GM19324 (cell line): ENCODE measurements around the gene MYO10.
"Not testable (repeated sequence)": the region's sequence is repeated elsewhere in the genome, so short reads cannot be mapped to it uniquely, and the experiment has no call there.

Source experiments
- ATAC-seq: cut with Tn5 transposase; IDR thresholded peaks from one replicate; pipeline ENCODE4 v1.9.1; 2021; ENCODE audit warnings: mild to moderate bottlenecking, moderate library complexity; ENCODE audit not compliant: unreplicated experiment, low FRiP score

MYO10 gene

DNA sequence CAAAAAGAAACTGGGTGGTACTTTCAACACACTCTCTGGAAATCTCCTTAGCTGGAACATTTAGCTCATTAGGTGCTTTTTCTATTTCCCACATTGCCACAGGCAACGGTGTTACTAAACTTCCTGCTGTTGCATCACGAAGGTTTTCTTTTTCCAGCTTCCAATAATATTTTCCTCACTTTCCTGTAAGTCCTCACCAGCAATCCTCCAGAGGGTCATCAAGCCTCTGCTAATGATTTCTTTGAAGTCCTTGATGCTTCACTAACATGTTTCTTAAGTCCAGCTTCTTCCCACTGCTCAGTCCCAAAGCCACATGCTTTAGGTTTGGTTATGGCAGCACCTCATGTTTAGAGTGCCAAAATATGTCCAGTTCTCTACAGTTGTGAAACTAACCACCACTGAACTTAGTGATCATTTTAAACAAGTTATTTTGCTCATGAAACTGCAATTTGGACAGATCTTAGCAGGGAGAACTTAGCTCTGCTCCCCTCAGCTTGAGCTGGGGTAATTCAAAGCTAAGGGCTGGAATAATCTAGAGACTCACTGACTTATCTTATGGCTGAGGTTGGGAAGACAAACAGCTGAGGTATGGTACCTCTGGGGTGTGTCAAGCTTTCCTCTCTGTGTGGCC lies 279.4 kb downstream of the MYO10 start:
- no peak for ATAC-seq

- no peak for ATAC-seq
Observed at GRCh38 chr5:16654647-16655334, 281.3 kb downstream of the MYO10 start.

DNA sequence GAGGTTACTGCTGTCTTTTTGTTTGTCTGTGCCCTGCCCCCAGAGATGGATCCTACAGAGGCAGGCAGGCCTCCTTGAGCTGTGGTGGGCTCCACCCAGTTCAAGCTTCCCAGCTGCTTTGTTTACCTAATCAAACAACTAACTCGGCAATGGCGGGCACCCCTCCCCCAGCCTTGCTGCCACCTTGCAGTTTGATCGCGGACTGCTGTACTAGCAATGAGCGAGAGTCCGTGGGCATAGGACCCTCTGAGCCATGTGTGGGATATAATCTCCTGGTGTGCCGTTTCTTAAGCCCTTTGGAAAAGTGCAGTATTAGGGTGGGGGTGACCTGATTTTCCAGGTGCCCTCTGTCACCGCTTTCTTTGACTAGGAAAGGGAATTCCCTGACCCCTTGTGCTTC lies 287.3 kb downstream of the MYO10 start:
- ATAC-seq, result not testable (repeated sequence)

DNA sequence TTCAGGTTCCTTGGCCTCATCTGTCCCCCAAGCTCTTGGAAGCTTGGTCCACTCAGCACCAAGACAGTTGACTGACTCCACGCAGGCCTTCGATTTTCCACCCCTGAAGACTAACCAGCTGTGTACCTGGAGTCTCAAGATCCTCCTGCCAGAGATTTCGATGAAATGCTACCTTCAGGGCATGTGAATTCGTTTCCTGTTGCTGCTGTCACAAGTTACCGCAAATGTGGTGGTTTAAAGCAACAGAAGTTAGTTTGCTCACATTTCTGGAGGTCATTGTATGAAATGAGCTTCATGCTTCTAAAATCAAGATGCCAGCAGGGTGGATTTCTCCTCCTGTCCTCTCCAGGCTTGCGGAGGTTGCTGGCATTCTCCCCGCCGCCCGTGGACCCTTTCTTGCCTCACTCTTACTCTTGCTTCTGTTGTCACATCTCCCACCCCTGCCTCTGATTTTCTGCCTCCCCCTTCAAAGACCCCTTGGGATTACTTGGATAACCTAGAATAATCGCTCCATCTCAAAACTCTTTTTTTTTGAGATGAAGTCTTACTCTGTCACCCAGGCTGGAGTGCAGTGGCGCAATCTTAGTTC lies 291.7 kb downstream of the MYO10 start:
- no peak for ATAC-seq

- ATAC-seq, result no peak
Observed at GRCh38 chr5:16642867-16643266, 293.2 kb downstream of the MYO10 start.

DNA sequence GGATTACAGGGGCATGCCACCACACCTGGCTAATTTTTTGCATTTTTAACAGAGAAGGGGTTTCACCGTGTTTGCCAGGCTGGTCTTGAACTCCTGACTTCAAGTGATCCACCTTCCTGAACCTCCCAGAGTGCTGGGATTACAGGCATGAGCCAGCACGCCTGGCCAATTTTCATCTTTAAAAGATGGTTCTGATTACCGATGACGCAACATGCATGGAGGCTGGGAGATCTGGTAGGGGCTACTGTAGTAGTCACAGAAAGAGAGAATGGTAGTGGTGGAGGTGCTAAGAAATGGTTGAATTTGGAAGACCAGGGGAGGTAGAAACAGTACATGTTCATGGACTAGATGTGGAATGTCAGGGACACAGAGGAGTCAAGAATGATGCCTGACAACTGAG lies 296.9 kb downstream of the MYO10 start:
- ATAC-seq, result no peak

GRCh38 chr5:16628376-16628775 lies 307.7 kb downstream of the MYO10 start:
- ATAC-seq, result no peak

DNA sequence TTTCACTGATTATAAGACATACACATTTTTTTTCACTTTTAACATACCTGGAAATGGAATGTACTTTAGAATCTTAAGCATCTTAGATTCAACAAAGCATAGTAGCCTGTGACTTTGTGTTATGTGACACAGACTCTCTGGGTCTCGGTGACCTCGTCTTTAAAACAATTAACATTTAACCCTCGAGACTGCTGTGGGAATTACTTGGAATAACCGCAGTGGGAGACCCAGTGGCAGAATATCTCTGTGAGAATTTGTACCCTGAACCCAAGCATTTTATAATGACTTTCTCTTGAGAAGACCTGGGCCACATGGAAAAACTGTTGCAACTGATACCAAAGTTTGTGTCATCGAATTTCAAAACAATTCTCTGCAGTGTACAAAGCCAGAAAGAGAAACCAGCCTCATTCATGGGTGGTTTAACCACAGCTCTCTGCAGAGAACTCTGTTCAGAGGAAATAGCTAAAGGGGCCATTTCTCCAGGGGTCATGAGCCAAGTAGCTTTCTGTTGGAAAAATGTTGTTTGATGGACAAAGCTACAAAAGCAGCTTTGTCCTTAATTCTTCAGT lies 309.3 kb downstream of the MYO10 start:
- ATAC-seq, result no peak

GRCh38 chr5:16625096-16625495 lies 311.0 kb downstream of the MYO10 start:
- ATAC-seq, result no peak

DNA sequence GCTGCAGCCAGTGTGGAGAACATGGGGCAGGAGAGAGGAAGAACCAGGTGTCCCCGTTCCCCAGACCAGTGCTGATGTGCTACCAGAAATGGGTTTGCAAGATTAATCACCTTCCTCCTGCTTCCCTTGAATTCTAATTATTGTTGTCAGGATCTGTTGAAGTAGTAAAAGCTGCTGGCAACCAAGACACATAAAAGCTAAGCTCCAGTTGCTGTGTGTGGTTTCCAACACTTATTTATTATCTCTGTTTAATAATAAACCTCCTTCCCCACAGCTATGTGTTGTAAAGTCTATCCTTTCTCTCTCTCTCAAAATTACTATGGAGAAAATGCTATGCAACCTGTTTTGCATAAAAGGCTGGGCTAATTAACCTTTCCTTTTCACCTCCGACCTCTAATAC lies 317.0 kb downstream of the MYO10 start:
- no peak for ATAC-seq

GRCh38 chr5:16618138-16618897 lies 317.8 kb downstream of the MYO10 start:
- no peak for ATAC-seq

GRCh38 chr5:16617274-16617968 lies 318.7 kb downstream of the MYO10 start:
- ATAC-seq, result no peak

GRCh38 chr5:16616536-16617273 lies 319.4 kb downstream of the MYO10 start, which contains the start of gene RETREG1:
TSS of gene RETREG1 (minus strand) at chr5:16616997. CDS start at chr5:16616971, 26 bp downstream.
- peak; percentile 78 for ATAC-seq

DNA sequence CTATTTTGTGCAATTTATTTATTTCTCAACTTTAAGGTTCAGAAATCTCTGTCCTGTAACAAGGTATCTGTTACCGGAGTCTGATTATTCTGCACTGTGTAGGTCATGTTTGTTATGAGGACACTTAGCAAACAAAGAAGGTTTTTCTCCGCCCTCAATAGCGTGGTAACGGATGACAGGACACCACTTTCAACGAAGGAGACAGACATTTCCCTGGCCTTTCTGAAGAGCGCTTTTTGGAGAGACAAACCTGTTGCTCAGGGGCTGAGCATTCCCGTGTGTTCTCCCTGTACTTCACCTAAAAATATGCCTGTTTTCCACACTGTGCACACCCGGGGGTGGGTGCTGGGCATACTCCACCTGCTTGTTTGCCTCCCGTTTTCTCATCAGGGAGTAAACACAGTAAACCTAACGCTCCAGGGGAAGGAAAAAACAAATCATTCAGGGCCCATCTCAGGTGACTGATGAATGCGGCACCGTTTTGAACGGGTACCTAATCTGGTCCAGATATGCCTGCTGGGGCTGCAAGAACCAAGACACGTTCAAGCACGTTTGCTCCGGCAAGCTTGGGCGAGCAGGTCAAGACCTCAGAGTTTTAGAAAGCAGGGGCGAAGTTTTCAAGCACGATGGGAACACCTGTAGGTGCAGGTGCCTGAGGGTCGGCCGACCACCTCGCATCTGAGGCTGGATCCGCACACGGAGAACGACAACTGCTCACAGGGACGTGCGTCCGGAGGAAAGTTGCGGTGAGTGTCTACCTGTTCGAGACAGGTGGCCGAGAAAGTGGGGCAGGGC lies 320.1 kb downstream of the MYO10 start:
- peak; percentile 18 for ATAC-seq

- no peak for ATAC-seq
Observed at GRCh38 chr5:16612007-16612406, 324.1 kb downstream of the MYO10 start.
